ENCODE measurements around the gene OR10AD1. TPM values are rescaled to one million over a fixed set of nuclear protein-coding genes. Genes with fewer than 3 reads are reported as not detected.

Gene OR10AD1
- total and polyA plus RNA-seq, 4 experiments from 2014 or later, result not detected

DNA sequence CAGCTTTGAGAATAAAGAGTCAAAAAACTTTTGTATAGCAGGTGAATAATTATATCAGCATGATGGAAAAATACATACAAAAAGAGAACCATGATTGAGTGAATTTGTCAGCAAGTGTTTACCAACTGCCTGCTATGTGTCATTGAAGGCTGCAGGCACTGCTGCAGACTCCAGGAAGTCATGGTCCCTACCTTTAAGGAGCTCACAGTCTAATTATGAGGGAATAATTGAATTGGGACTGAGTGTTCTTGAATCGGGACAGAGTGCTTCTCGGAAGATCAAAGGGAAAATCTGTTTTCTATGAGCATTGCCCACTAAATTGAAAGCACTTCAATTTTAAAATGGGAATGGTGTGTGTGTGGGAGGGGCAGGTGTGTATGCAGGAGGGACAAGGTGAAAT, 9.5 kb downstream of the OR10AD1 start:
- Mint-ChIP-seq H3K36me3 (peaks cover 0 to 9% of the 10 kb centered on the region in 2 donors), H3K4me3 (no peak overlapping the region), H3K4me1 (peaks cover 5 to 14% (median 9%) of the 10 kb centered on the region in 4 donors), H3K27ac (peak overlapping the region in 1 of 7 donors; percentile 17), H3K27me3 (peaks cover 7 to 9% of the 10 kb centered on the region in 2 donors), H3K9me3 (peaks cover 0 to 1% (median 0%) of the 10 kb centered on the region in 8 donors)
- intact Hi-C loops (cut with micrococcal nuclease), result no loop called here
- no peak overlapping the region for H3K4me3 ChIP-seq (ENCODE audit: low read length in 2 of 2)
- peaks cover 5% of the 10 kb centered on the region for H3K4me1 ChIP-seq (ENCODE audit: insufficient read depth, low read length)
- H3K27me3 ChIP-seq (ENCODE audit: insufficient read depth, low read length), result no peaks in the 10 kb centered on the region
- POLR2A ChIA-PET (ENCODE audit: partially characterized antibody), result no interaction called here
- no peak overlapping the region for H3K27ac ChIP-seq (ENCODE audit: low read depth, low read length)
- H3K36me3 ChIP-seq (ENCODE audit: insufficient read depth, low read length), result no peaks in the 10 kb centered on the region
- no peak for DNase-seq
- CTCF ChIA-PET (ENCODE audit: partially characterized antibody), result interaction anchor here (1.2 to 1.9 kb wide), 3 partner anchors 10 to 12 kb away, joined by 3 to 8 read pairs (median 5); partner anchors contain the start of genes CCDC184 and OR10AD1
- H3K9me3 ChIP-seq (ENCODE audit: control insufficient read depth in 1 of 2, low read length in 2 of 2), result no peaks in the 10 kb centered on the region

DNA sequence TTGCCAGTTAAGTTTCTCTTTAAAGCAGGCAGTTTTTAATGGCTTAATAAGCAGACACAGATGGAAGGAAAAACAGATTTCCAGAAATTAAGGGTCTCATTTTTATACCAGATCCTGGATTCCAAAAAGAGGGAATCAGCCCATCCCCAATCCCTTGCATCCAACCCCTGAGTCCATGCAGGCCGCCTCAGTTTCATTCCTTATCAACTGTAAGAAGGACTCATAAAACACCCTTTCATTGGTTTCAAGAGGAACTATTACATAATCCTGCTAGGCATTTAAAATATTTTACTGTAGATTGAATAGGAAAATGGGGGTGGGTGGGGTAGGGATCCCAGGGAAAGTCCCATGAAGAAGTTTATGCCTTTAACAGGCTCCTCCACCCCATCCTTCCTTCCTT, 10.2 kb downstream of the OR10AD1 start:
- ChIA-PET CTCF (ENCODE audit: partially characterized antibody) (interaction anchor here (1.2 to 1.9 kb wide), 3 partner anchors 9 to 12 kb away, joined by 3 to 8 read pairs (median 5); partner anchors contain the start of genes CCDC184 and OR10AD1), POLR2A (ENCODE audit: partially characterized antibody) (no interaction called here)
- Histone ChIP-seq H3K9me3 (ENCODE audit: control insufficient read depth in 1 of 2, low read length in 2 of 2) (no peaks in the 10 kb centered on the region), H3K4me3 (ENCODE audit: low read length in 2 of 2) (no peak overlapping the region), H3K27me3 (ENCODE audit: insufficient read depth, low read length) (no peaks in the 10 kb centered on the region), H3K36me3 (ENCODE audit: insufficient read depth, low read length) (no peaks in the 10 kb centered on the region), H3K27ac (ENCODE audit: low read depth, low read length) (no peak overlapping the region), H3K4me1 (ENCODE audit: insufficient read depth, low read length) (peaks cover 5% of the 10 kb centered on the region)
- Mint-ChIP-seq H3K4me3 (peak overlapping the region in 1 of 8 donors; percentile 12), H3K27me3 (peaks cover 7 to 9% of the 10 kb centered on the region in 2 donors), H3K4me1 (peaks cover 5 to 11% (median 6%) of the 10 kb centered on the region in 4 donors), H3K36me3 (peaks cover 0 to 3% of the 10 kb centered on the region in 2 donors), H3K27ac (no peak overlapping the region), H3K9me3 (peaks cover 0 to 1% (median 0%) of the 10 kb centered on the region in 8 donors)
- intact Hi-C loops (cut with micrococcal nuclease), result no loop called here
- no peak for DNase-seq

DNA sequence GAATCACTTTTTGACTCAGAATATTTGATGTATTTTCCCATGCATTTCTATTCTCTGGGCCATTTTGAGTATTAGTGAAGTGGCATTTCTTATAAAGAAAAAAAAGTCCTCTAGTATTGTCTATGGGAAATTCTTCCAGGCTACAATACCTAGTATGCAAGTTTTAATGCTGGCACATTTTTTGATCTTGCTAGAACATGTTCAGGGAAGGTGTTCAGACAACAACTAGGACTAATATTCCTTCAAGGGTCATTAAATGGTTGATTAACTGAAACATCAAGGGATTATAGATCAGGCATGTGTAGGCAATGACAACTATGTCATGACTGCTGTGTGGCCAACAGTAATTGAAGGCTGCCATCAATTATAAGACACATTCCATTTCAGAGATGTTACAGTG, 12.0 kb downstream of the OR10AD1 start:
- POLR2A ChIA-PET (ENCODE audit: partially characterized antibody), result no interaction called here
- H3K36me3 ChIP-seq (ENCODE audit: insufficient read depth, low read length), result no peaks in the 10 kb centered on the region
- Mint-ChIP-seq H3K27ac (no peak overlapping the region), H3K9me3 (peaks cover 0 to 1% (median 0%) of the 10 kb centered on the region in 8 donors), H3K4me1 (peaks cover 0 to 3% (median under 1%) of the 10 kb centered on the region in 4 donors), H3K4me3 (no peak overlapping the region), H3K36me3 (no peaks in the 10 kb centered on the region), H3K27me3 (peaks cover 9 to 12% of the 10 kb centered on the region in 2 donors)
- H3K27me3 ChIP-seq (ENCODE audit: insufficient read depth, low read length), result no peaks in the 10 kb centered on the region
- intact Hi-C loops (cut with micrococcal nuclease), result no loop called here
- no peaks in the 10 kb centered on the region for H3K4me1 ChIP-seq (ENCODE audit: insufficient read depth, low read length)
- no peaks in the 10 kb centered on the region for H3K9me3 ChIP-seq (ENCODE audit: control insufficient read depth in 1 of 2, low read length in 2 of 2)
- no peak for DNase-seq
- no peak overlapping the region for H3K27ac ChIP-seq (ENCODE audit: low read depth, low read length)
- CTCF ChIA-PET (ENCODE audit: partially characterized antibody), result no interaction called here
- H3K4me3 ChIP-seq (ENCODE audit: low read length in 2 of 2), result no peak overlapping the region

DNA sequence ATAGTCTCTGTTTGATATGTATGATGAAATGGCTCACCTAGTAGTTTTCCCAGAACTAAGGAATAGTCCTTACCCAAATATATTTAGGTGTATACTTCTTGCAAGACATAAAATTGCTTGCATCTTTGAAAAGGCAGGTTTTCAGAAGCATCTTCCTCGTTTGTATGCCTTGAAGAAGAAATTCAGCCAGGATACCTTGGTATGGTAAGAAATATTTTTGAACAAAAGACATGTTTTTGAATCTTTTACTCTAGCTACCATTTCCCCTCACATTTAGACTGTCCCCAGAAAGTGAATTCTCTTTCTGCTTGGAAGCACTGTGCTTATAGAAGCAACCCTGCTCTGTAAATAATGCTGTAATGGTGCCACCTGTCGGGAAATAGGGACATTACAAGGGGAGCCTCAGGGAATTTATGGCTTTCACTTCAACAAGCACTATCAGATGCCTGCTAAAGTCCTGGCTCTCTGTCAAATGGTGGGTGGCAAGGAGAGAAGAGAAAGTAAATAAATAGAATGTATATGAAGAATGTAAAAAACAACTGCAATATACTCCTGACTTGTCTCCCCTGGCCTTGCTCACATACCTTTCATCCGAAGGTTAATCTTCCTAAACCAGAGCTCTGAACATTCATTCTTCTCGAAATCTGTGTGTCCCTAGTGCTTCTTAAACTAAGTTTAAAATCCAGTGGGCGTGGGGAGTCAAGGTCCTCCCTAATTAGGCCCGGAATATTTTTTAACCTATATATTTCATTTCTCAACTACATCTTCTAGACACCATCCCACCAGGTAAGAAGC, 13.6 kb downstream of the OR10AD1 start:
- Histone ChIP-seq H3K4me3 (ENCODE audit: low read length in 2 of 2) (no peak overlapping the region), H3K27ac (ENCODE audit: low read depth, low read length) (no peak overlapping the region), H3K4me1 (ENCODE audit: insufficient read depth, low read length) (peaks cover 1% of the 10 kb centered on the region), H3K9me3 (ENCODE audit: control insufficient read depth in 1 of 2, low read length in 2 of 2) (no peaks in the 10 kb centered on the region), H3K27me3 (ENCODE audit: insufficient read depth, low read length) (no peaks in the 10 kb centered on the region), H3K36me3 (ENCODE audit: insufficient read depth, low read length) (no peaks in the 10 kb centered on the region)
- peaks cover 16 to 18% of the 10 kb centered on the region in 2 donors for H3K27me3 Mint-ChIP-seq
- POLR2A ChIA-PET (ENCODE audit: partially characterized antibody), result interaction anchor here (0.8 to 1.0 kb wide), 2 partner anchors 9 kb away, joined by 3 read pairs; no protein-coding TSS in a partner anchor
- H3K4me1 Mint-ChIP-seq, result peaks cover 0 to 8% (median 2%) of the 10 kb centered on the region in 4 donors
- CTCF ChIA-PET (ENCODE audit: partially characterized antibody), result interaction anchor here (0.6 to 8.2 kb wide), 23 partner anchors 8 to 448 kb away, joined by 3 to 127 read pairs (median 4); partner anchors contain the start of genes ASB8, PFKM and TMEM106C
- peaks cover 0 to 1% (median 0%) of the 10 kb centered on the region in 8 donors for H3K9me3 Mint-ChIP-seq
- H3K36me3 Mint-ChIP-seq, result no peaks in the 10 kb centered on the region
- H3K4me3 Mint-ChIP-seq, result no peak overlapping the region
- peak overlapping the region in 1 of 7 donors; percentile 14 for H3K27ac Mint-ChIP-seq
- DNase-seq, result peak; percentile 59 to 65 (median 64)
- intact Hi-C loops (cut with micrococcal nuclease), result loop anchor here (1.0 to 2.0 kb wide), 3 partner anchors 8 to 475 kb away; no protein-coding TSS in a partner anchor

DNA sequence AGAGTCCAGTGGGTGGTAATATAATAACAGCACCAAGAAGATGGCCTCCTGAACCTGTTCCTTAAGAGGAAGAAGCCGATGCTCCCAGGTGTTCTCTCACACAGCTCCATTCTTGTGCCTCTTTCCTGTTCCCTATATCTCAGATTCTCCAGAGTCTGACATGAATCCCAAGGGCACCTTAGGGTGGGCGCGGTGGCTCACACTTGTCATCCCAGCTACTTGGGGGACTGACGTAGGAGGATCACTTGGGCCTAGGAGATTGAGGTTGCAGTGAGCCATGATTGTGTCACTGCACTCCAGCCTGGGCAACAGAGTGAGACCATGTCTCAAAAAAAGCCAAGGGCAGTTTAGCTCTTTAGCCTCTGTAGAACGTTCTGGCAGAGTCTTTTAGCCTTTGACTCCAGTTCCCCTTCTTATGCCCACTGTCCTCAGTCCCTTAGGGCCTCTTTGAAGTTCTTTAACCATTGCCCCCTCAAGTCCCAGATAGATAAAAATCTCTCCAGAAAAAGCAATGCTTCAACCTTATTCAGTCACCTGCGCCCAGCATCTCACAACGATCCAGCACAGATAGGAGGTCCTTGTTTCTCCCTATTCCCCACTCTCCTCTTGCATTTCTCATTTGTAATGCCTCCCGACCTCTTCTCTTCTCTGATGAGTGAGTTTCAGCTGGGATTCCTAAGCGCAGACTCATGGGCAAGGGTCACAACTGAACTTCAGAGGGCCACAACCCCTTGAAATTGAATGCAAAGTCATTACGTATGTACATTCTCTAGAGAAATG, 15.0 kb downstream of the OR10AD1 start:
- ChIA-PET CTCF (ENCODE audit: partially characterized antibody) (interaction anchor here (0.9 to 8.2 kb wide), 6 partner anchors 9 to 225 kb away, joined by 3 to 127 read pairs (median 4); partner anchors contain the start of genes PFKM and TMEM106C), POLR2A (ENCODE audit: partially characterized antibody) (interaction anchor here (2.2 kb wide), 1 partner anchor 10 kb away, joined by 8 read pairs; no protein-coding TSS in a partner anchor)
- Histone ChIP-seq H3K4me3 (ENCODE audit: low read length in 2 of 2) (no peak overlapping the region), H3K4me1 (ENCODE audit: insufficient read depth, low read length) (peaks cover 6% of the 10 kb centered on the region), H3K27ac (ENCODE audit: low read depth, low read length) (no peak overlapping the region), H3K9me3 (ENCODE audit: control insufficient read depth in 1 of 2, low read length in 2 of 2) (no peaks in the 10 kb centered on the region), H3K36me3 (ENCODE audit: insufficient read depth, low read length) (no peaks in the 10 kb centered on the region), H3K27me3 (ENCODE audit: insufficient read depth, low read length) (no peaks in the 10 kb centered on the region)
- H3K4me1 Mint-ChIP-seq, result peaks cover 0 to 17% (median 4%) of the 10 kb centered on the region in 4 donors
- H3K36me3 Mint-ChIP-seq, result peaks cover 0 to 4% of the 10 kb centered on the region in 2 donors
- intact Hi-C loops (cut with micrococcal nuclease), result loop anchor here (2.0 kb wide), 1 partner anchor 473 kb away; no protein-coding TSS in a partner anchor
- no peaks in the 10 kb centered on the region for H3K9me3 Mint-ChIP-seq
- peaks cover 16 to 21% of the 10 kb centered on the region in 2 donors for H3K27me3 Mint-ChIP-seq
- H3K4me3 Mint-ChIP-seq, result no peak overlapping the region
- no peak for DNase-seq
- H3K27ac Mint-ChIP-seq, result no peak overlapping the region

DNA sequence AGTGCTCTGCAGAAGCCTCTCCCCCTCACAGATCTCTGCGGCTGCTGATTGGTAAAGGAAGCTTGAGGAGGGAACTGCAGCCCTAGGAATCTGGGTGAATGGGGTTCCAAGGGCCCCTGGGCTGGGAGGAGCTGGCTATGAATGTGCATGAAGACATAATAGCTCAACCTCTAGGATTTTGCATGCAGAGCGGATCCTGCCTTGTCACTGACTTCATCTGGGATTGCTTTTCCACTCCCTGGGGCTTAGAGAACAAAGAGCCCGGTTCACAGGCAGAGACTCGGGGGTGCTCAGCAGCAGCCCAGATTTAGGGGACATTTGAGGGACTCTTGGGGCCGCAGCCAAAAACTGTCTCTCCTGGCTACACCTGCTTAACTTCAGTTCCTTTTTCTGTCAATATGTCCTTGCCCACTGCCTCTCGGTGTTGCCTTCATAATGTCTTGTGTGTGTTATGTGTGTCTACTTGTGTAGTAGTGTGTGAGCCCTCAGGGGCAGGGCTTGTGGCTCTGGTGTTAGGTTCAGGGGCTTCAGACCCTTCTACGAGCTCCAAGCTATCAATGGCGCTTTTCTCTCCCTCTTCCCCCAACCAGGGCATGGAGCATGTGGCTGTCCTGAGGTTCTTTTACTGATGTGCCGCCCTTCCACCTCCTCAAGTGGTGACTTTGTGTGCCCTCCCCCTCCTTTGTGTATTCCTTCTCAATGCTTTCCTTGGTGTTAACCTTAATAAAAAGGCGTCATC, 17.7 kb downstream of the OR10AD1 start:
- Histone ChIP-seq H3K4me1 (ENCODE audit: insufficient read depth, low read length) (peaks cover 15% of the 10 kb centered on the region), H3K36me3 (ENCODE audit: insufficient read depth, low read length) (no peaks in the 10 kb centered on the region), H3K27me3 (ENCODE audit: insufficient read depth, low read length) (no peaks in the 10 kb centered on the region), H3K4me3 (ENCODE audit: low read length in 2 of 2) (no peak overlapping the region), H3K27ac (ENCODE audit: low read depth, low read length) (no peak overlapping the region), H3K9me3 (ENCODE audit: control insufficient read depth in 1 of 2, low read length in 2 of 2) (no peaks in the 10 kb centered on the region)
- DNase-seq, result no peak
- Mint-ChIP-seq H3K9me3 (no peaks in the 10 kb centered on the region), H3K36me3 (peaks cover 0 to 7% of the 10 kb centered on the region in 2 donors), H3K4me1 (peaks cover 7 to 25% (median 10%) of the 10 kb centered on the region in 4 donors), H3K27ac (peak overlapping the region in 6 of 7 donors; percentile 37 to 83 (median 68)), H3K27me3 (peaks cover 16% of the 10 kb centered on the region in 2 donors), H3K4me3 (peak overlapping the region in 6 of 8 donors; percentile 14 to 96 (median 82))
- ChIA-PET POLR2A (ENCODE audit: partially characterized antibody) (interaction anchor here (2.2 to 3.4 kb wide), 2 partner anchors 13 to 27 kb away, joined by 7 to 65 read pairs; partner anchors contain the start of gene ASB8), CTCF (ENCODE audit: partially characterized antibody) (interaction anchor here (1.0 to 8.2 kb wide), 3 partner anchors 8 to 28 kb away, joined by 4 to 127 read pairs (median 8); partner anchors contain the start of gene ASB8)
- intact Hi-C loops (cut with micrococcal nuclease), result no loop called here

Measured in CD4-positive, alpha-beta memory T cell (primary cell).